IMR-90 (cell line): ENCODE measurements around the gene CYP2E1.

Experiments
- CHD1 ChIP-seq: IDR thresholded peaks from 2 replicates; pipeline ENCODE4 v1.6.1; 2012; ENCODE audit warnings: low read depth, low read length, improper control_type of control experiment
- CTCF ChIP-seq: conservative IDR thresholded peaks from 2 replicates; pipeline ENCODE4 v1.5.1; 2012; ENCODE audit warnings: mild to moderate bottlenecking, low read depth, low read length, improper control_type of control experiment
- POLR2A ChIP-seq: IDR thresholded peaks from 2 replicates; pipeline ENCODE4 v1.6.1; 2012; ENCODE audit warnings: mild to moderate bottlenecking, low read depth, low read length
- RAD21 ChIP-seq: IDR thresholded peaks from 2 replicates; pipeline ENCODE4 v1.6.1; 2012; ENCODE audit warnings: low read length, improper control_type of control experiment
- RCOR1 ChIP-seq: IDR thresholded peaks from 2 replicates; pipeline ENCODE4 v1.6.1; 2012; ENCODE audit warnings: mild to moderate bottlenecking, low read length, improper control_type of control experiment; ENCODE audit not compliant: insufficient replicate concordance
- TF ChIP-seq, protein P1 (sequence below): fragments of 150-350 bp; IDR thresholded peaks from 2 replicates; pipeline ENCODE4 v1.6.1; 2017; ENCODE audit warnings: mild to moderate bottlenecking, antibody characterized with exemption, low read length, low read depth

DNA sequence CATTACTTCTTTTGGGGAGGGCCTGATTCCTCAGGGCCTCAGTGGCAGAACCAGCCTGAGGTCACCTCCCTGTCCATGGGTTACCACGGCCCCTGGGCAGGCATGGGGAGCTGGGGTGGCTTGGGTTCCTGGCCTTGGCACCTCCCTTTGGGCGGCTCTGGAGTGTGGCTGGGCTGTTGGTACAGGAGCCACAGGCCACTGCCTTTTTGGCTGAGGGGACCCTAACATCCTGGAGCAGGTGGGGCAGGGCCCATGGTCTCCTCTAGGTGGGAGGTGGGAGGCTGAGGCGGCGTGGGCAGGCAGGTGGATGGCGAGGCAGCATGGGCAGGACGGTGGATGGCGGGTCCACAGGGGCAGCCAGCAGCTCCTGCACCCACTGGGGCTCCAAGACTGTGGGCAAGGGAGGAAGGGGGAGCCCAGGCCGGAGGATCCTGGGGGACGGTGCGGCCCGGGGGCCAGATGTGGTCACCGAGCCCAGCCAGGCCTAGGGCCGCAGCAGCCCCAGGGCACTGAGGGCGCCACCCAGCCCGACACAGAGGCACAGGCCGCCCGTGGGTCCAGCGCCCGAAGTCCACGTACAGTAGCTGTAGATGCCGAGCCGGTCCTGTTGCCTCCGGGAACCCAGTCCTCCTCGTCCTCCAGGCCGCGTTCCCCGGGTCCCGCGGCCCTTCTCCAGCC, 40.6 kb downstream of the CYP2E1 start:
- TF ChIP-seq RCOR1 (no peak), CTCF (no peak), POLR2A (no peak), RAD21 (no peak), CHD1 (no peak)
- TF ChIP-seq, protein P1, sequence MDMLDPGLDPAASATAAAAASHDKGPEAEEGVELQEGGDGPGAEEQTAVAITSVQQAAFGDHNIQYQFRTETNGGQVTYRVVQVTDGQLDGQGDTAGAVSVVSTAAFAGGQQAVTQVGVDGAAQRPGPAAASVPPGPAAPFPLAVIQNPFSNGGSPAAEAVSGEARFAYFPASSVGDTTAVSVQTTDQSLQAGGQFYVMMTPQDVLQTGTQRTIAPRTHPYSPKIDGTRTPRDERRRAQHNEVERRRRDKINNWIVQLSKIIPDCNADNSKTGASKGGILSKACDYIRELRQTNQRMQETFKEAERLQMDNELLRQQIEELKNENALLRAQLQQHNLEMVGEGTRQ: no peak
